WTC11 (cell line): ENCODE results near the gene SUN2. TPM values are rescaled to one million over a fixed set of nuclear protein-coding genes. Genes with fewer than 3 reads are reported as not detected.

Experiments
- ATAC-seq: fragments of 200-7000 bp; cut with Tn5 transposase; 2 replicates; pipeline ENCODE4 v1.10.0; 2021; ENCODE audit warnings: mild to moderate bottlenecking, moderate library complexity
- CTCF ChIA-PET: fragments of 300-600 bp; sonication (Branson Sonifier 250); formaldehyde crosslinking; loops from one replicate; lab custom pipeline; 2021; ENCODE audit warnings: antibody characterized with exemption; lab: Charles Lee
- POLR2A ChIA-PET: fragments of 350-600 bp; sonication (Branson Sonifier 250); formaldehyde crosslinking; loops from one replicate; lab custom pipeline; 2021; ENCODE audit warnings: antibody characterized with exemption; lab: Charles Lee
- DNase-seq: peaks from one replicate; pipeline ENCODE4 v3.0.0; 2021; ENCODE audit warnings: low spot score
- H3K27ac Mint-ChIP-seq: 2 replicates; pipeline ENCODE4 v1.8.0; 2021; ENCODE audit warnings: mixed read lengths
- H3K27me3 Mint-ChIP-seq: 2 replicates; pipeline ENCODE4 v1.8.0; 2021; ENCODE audit warnings: low read depth, mild to moderate bottlenecking, moderate library complexity, mixed read lengths
- H3K36me3 Mint-ChIP-seq: 2 replicates; pipeline ENCODE4 v1.8.0; 2021; ENCODE audit warnings: mixed read lengths
- H3K4me1 Mint-ChIP-seq: 2 replicates; pipeline ENCODE4 v1.8.0; 2022; ENCODE audit warnings: mixed read lengths
- H3K4me3 Mint-ChIP-seq: 2 replicates; pipeline ENCODE4 v1.8.0; 2021; ENCODE audit warnings: mild to moderate bottlenecking, moderate library complexity, mixed read lengths
- H3K9me3 Mint-ChIP-seq: 2 replicates; pipeline ENCODE4 v1.8.0; 2021; ENCODE audit warnings: mixed read lengths
- AR ChIP-seq: fragments of 250-450 bp; sonication (Bioruptor Pico); IDR thresholded peaks from 2 replicates; pipeline ENCODE4 v1.9.0; 2021; ENCODE audit warnings: mild to moderate bottlenecking
- ARID4B ChIP-seq: sonication (generic); formaldehyde crosslinking; IDR thresholded peaks from 2 replicates; pipeline ENCODE4 v1.8.0; 2023; ENCODE audit warnings: missing genetic modification reagents, mild to moderate bottlenecking, borderline replicate concordance
- ATF1 ChIP-seq: sonication (generic); formaldehyde crosslinking; IDR thresholded peaks from 2 replicates; pipeline ENCODE4 v1.8.1; 2023; ENCODE audit warnings: mild to moderate bottlenecking, moderate library complexity, missing genetic modification reagents
- ATF3 ChIP-seq: sonication (generic); formaldehyde crosslinking; conservative IDR thresholded peaks from 2 replicates; pipeline ENCODE4 v1.8.1; 2022; ENCODE audit warnings: mild to moderate bottlenecking, missing genetic modification reagents
- ATF6 ChIP-seq: sonication (generic); formaldehyde crosslinking; IDR thresholded peaks from 2 replicates; pipeline ENCODE4 v1.8.1; 2023; ENCODE audit warnings: mild to moderate bottlenecking, missing genetic modification reagents
- CDX4 ChIP-seq: fragments of 250-450 bp; sonication (Bioruptor Pico); IDR thresholded peaks from 2 replicates; pipeline ENCODE4 v1.9.0; 2021; ENCODE audit warnings: moderate library complexity, mild to moderate bottlenecking, inconsistent platforms, borderline replicate concordance
- CREM ChIP-seq: sonication (generic); formaldehyde crosslinking; IDR thresholded peaks from 2 replicates; pipeline ENCODE4 v1.8.1; 2022; ENCODE audit warnings: mild to moderate bottlenecking, missing genetic modification reagents, moderate library complexity
- CTCF ChIP-seq: fragments of 200-600 bp; IDR thresholded peaks from 2 replicates; pipeline ENCODE4 v1.8.0; 2022; ENCODE audit warnings: antibody characterized with exemption
- FOXJ3 ChIP-seq: sonication (generic); formaldehyde crosslinking; IDR thresholded peaks from 2 replicates; pipeline ENCODE4 v1.9.0; 2021; ENCODE audit warnings: missing genetic modification reagents, mild to moderate bottlenecking, borderline replicate concordance
- GRHL2 ChIP-seq: fragments of 250-450 bp; sonication (Bioruptor Pico); IDR thresholded peaks from 2 replicates; pipeline ENCODE4 v1.8.0; 2022; ENCODE audit warnings: mild to moderate bottlenecking, moderate library complexity; ENCODE audit not compliant: insufficient replicate concordance, severe bottlenecking
- KAT7 ChIP-seq: sonication (generic); formaldehyde crosslinking; IDR thresholded peaks from 2 replicates; pipeline ENCODE4 v1.8.1; 2023; ENCODE audit warnings: missing genetic modification reagents, mild to moderate bottlenecking, borderline replicate concordance
- MXD4 ChIP-seq: fragments of 250-450 bp; sonication (Bioruptor Pico); IDR thresholded peaks from 2 replicates; pipeline ENCODE4 v1.8.0; 2021; ENCODE audit warnings: mild to moderate bottlenecking, moderate library complexity, borderline replicate concordance
- NR2C2 ChIP-seq: sonication (generic); formaldehyde crosslinking; IDR thresholded peaks from 2 replicates; pipeline ENCODE4 v1.8.0; 2022; ENCODE audit warnings: mild to moderate bottlenecking, missing genetic modification reagents
- PREB ChIP-seq: sonication (generic); formaldehyde crosslinking; IDR thresholded peaks from 2 replicates; pipeline ENCODE4 v1.8.1; 2022; ENCODE audit warnings: mild to moderate bottlenecking, missing genetic modification reagents, moderate library complexity, borderline replicate concordance
- USF2 ChIP-seq: sonication (generic); formaldehyde crosslinking; IDR thresholded peaks from 2 replicates; pipeline ENCODE4 v1.8.1; 2023; ENCODE audit warnings: mild to moderate bottlenecking, missing genetic modification reagents, moderate library complexity
- ZNF232 ChIP-seq: sonication (generic); formaldehyde crosslinking; IDR thresholded peaks from 2 replicates; pipeline ENCODE4 v1.8.0; 2022; ENCODE audit warnings: mild to moderate bottlenecking, missing genetic modification reagents
- ZNF263 ChIP-seq: sonication (generic); formaldehyde crosslinking; IDR thresholded peaks from 2 replicates; pipeline ENCODE4 v1.8.1; 2022; ENCODE audit warnings: low read depth, mild to moderate bottlenecking, moderate library complexity, missing genetic modification reagents
- ZSCAN18 ChIP-seq: fragments of 250-450 bp; sonication (Bioruptor Pico); IDR thresholded peaks from 2 replicates; pipeline ENCODE4 v2.1.2; 2022; ENCODE audit warnings: mild to moderate bottlenecking, moderate library complexity
- total RNA-seq: library from RNA; stranded (reverse); gene quantifications from 3 replicates; pipeline ENCODE4 v1.2.3, GENCODE V29; 2021

The SUN2 gene
- total RNA-seq, 1 experiment from 2014 or later: 30.1 TPM

GRCh38 chr22:38710351-38710750, 45.4 kb downstream of the SUN2 start:
- ChIA-PET CTCF (no interaction called here), POLR2A (no interaction called here)
- no peak for DNase-seq
- TF ChIP-seq USF2 (CRISPR knock-in tag): no peak
- TF ChIP-seq CDX4 (CRISPR knock-in tag): no peak
- no peak for TF ChIP-seq ZNF263 (CRISPR knock-in tag)
- TF ChIP-seq NR2C2 (CRISPR knock-in tag): no peak
- TF ChIP-seq KAT7 (CRISPR knock-in tag): no peak
- TF ChIP-seq ZNF232: no peak
- no peak for TF ChIP-seq CTCF
- no peak for TF ChIP-seq CREM (CRISPR knock-in tag)
- TF ChIP-seq PREB (CRISPR knock-in tag): no peak
- no peak for TF ChIP-seq AR (CRISPR knock-in tag)
- Mint-ChIP-seq H3K4me3 (no peak overlapping the region), H3K36me3 (peaks cover 16% of the 10 kb centered on the region), H3K9me3 (no peaks in the 10 kb centered on the region), H3K4me1 (peaks cover 61% of the 10 kb centered on the region), H3K27ac (no peak overlapping the region), H3K27me3 (no peaks in the 10 kb centered on the region; the same call in 1 of the 2 replicates)
- no peak for ATAC-seq

- Mint-ChIP-seq H3K27ac (peak overlapping the region; percentile 90), H3K27me3 (no peaks in the 10 kb centered on the region; the same call in 1 of the 2 replicates), H3K9me3 (no peaks in the 10 kb centered on the region), H3K4me1 (peaks cover 67% of the 10 kb centered on the region), H3K4me3 (no peak overlapping the region), H3K36me3 (peaks cover 14% of the 10 kb centered on the region)
- CTCF ChIA-PET: interaction anchor here (1.8 kb wide), 1 partner anchor 57 kb away, joined by 4 read pairs; no protein-coding TSS in a partner anchor
- POLR2A ChIA-PET: interaction anchor here (0.7 kb wide), 1 partner anchor 60 kb away, joined by 3 read pairs; no protein-coding TSS in a partner anchor
- DNase-seq: no peak
- no peak for ATAC-seq
- TF ChIP-seq FOXJ3 (CRISPR knock-in tag) (no peak), ATF3 (CRISPR knock-in tag) (no peak), MXD4 (CRISPR knock-in tag) (no peak), ATF6 (CRISPR knock-in tag) (no peak), ARID4B (CRISPR knock-in tag) (no peak), ZSCAN18 (no peak), GRHL2 (CRISPR knock-in tag) (no peak), ATF1 (no peak)
Observed at GRCh38 chr22:38709306-38709705, 46.5 kb downstream of the SUN2 start.
